Activated effector memory CD4-positive, alpha-beta T cell treated with anti-CD3 and anti-CD28 coated beads, Interleukin-2, amount 50 U/mL, for 16 hours (primary cell): ENCODE data around the gene TRIM75.
"Not testable (repeated sequence)": the region's sequence is repeated elsewhere in the genome, so short reads cannot be mapped to it uniquely, and the experiment has no call there.

Source experiments
- DNase-seq: peaks from one replicate; pipeline ENCODE4 v3.0.0-alpha.2; 2020

TRIM75 gene

DNA sequence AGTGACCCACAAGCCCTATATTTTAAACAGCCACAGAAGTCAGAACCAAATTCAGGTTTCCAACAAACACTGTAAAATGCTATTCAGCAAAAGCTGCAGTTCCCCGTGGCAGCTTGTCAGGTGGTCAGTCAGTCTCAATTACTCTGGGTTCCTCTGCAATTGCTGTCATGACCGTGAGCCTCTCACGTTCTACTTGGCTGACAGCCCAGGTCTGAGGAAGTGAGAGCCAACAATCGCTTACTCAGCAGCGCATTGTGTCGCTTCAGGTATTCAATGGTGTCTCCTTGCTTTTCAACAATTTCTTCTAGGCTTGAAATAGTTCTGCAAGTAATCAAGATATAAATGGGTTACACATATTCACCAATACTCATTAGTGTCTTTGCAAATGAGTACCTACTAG lies 25.8 kb downstream of the TRIM75 start:
- DNase-seq: no peak

DNA sequence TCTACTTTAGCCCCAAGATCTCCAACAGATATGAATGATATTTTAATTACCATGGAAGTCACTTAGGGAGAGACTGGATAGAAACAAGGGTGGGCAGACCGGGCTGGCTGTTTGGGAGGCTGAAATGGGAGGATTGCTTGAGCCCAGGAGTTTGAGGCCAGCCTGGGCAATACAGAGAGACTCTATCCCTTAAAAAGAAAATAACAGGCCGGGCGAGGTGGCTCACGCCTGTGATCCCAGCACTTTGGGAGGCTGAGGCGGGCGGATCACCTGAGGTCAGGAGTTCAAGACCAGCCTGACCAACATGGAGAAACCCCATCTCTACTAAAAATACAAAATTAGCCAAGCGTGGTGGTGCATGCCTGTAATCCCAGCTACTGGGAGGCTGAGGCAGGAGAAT lies 31.1 kb downstream of the TRIM75 start:
- DNase-seq: not testable (repeated sequence)

- DNase-seq: no peak
Observed at GRCh38 chr4:165085946-165086345, 32.3 kb downstream of the TRIM75 start.

DNA sequence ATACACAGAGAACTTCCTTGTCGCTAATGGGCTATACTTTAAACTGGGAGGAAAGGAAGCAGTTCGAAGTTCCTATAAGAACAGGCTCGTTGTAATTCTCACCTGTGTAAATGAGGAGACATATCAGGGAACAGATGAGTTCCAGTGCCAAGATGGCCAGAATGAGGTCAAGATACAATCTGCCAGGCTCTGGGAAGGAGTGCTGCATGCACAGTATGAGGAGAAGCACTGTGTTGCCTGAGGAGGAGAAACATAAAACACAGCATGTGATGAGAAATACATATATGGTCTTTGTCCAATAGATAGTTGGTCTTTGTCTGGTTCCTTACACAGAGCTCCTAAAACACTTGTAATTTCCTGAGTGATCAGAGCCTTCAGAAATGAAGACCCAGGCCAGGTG lies 34.7 kb downstream of the TRIM75 start:
- DNase-seq: no peak

DNA sequence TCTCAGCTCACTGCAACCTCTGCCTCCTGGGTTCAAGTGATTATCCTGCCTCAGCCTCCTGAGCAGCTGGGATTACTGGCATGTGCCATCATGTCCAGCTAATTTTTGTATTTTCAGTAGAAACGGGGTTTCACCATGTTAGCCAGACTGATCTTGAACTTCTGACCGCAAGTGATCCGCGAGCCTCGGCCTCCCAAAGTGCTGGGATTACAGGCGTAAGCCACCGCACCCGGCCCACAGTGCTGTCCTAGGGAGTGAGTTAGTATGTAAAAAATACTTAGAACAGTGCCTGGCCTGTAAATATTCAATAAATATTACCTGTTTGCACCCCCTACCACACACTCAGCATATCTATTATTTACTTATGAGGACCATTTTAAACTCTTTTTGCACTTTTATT lies 38.5 kb downstream of the TRIM75 start:
- DNase-seq: not testable (repeated sequence)

DNA sequence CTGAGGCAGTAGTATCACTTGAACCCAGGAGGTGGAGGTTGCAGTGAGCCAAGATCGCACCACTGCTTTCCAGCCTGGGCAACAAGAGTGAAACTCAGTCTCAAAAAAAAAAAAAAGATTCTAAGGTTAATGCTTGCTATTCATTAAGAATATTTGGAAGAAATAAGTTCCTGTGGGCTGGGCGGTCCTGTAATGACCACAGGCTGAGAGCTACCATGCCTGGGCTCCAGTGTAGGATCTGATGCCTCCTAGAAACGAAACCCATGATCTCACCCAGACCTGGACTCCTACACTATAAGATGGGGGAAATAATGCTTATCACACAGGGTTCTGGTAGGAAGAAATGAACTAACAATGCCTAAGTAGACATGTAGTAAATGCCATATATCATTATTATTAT lies 41.2 kb downstream of the TRIM75 start:
- DNase-seq: no peak

- DNase-seq: no peak
Observed at GRCh38 chr4:165095291-165095690, 41.6 kb downstream of the TRIM75 start.

DNA sequence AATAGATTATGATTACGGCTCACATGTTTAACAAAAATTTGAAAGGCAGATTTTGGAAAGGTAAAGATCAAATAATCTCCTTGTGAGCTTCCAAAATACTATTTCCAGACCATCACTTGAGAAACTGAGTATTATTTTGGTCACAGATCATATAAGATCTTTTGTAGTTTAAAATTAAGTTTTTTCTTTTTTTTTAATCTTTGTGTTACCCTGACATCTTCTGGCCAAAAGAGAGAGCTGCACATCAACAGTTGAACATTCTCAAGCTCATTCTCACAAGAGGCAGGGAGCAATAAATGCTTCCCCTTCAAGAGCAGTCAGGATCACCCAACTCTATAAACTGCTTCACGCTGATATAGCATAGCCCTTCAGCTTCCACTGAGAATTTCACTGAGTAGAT lies 43.1 kb downstream of the TRIM75 start:
- DNase-seq: no peak

- DNase-seq: no peak
Observed at GRCh38 chr4:165101641-165102040, 48.0 kb downstream of the TRIM75 start.

DNA sequence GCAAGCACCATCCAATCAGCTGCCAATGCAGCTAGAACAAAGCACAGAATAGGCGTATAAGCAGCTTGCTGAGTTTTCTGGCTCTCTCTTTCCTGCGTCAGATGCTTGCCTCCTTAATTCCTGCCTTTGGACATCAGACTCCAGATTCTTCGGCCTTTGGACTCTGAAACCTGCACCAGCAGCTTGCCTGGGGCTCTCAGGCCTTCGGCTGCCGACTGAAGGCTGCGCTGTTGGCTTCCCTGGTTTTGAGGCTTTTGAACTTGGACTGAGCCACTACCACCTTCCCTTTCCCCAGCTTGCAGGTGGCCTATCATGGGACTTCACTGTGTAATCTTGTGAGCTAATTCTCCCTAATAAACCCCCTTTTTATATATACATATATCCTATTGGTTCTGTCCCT lies 52.9 kb downstream of the TRIM75 start:
- DNase-seq: no peak
